ENCODE measurements around the gene TAF4.

The TAF4 gene

GRCh38 chr20:61966492-61967244 is 99.0 kb downstream of the TAF4 start:
- WGBS, 2 experiments (ENCODE audit: insufficient coverage in 2 of 2), result 89 to 92% methylated on average over 22 to 25 of the region's 25 CpGs
- Histone ChIP-seq H3K9me3 (ENCODE audit: control insufficient read depth, low read length) (no peaks in the 10 kb centered on the region), H3K27ac (ENCODE audit: low read depth, low read length, severe bottlenecking) (no peak overlapping the region), H3K4me1 (ENCODE audit: control insufficient read depth, insufficient read depth, low read length, poor library complexity, severe bottlenecking) (no peaks in the 10 kb centered on the region), H3K36me3 (ENCODE audit: control insufficient read depth, insufficient read depth, low read length) (no peaks in the 10 kb centered on the region), H3K4me3 (ENCODE audit: extremely low read depth, insufficient read depth, low read length, poor library complexity, severe bottlenecking) (no peak overlapping the region)

- no peaks in the 10 kb centered on the region for H3K9me3 ChIP-seq (ENCODE audit: control insufficient read depth, low read length)
- no peak overlapping the region for H3K4me3 ChIP-seq (ENCODE audit: extremely low read depth, insufficient read depth, low read length, poor library complexity, severe bottlenecking)
- H3K36me3 ChIP-seq (ENCODE audit: control insufficient read depth, insufficient read depth, low read length), result no peaks in the 10 kb centered on the region
- H3K4me1 ChIP-seq (ENCODE audit: control insufficient read depth, insufficient read depth, low read length, poor library complexity, severe bottlenecking), result no peaks in the 10 kb centered on the region
- no peak overlapping the region for H3K27ac ChIP-seq (ENCODE audit: low read depth, low read length, severe bottlenecking)
- WGBS, 2 experiments (ENCODE audit: insufficient coverage in 2 of 2), result 57 to 65% methylated on average over 18 to 20 of the region's 49 CpGs
Measured at GRCh38 chr20:61965606-61966491, 99.8 kb downstream of the TAF4 start.

- H3K9me3 ChIP-seq (ENCODE audit: control insufficient read depth, low read length), result no peaks in the 10 kb centered on the region
- H3K27ac ChIP-seq (ENCODE audit: low read depth, low read length, severe bottlenecking), result no peak overlapping the region
- 80 to 82% methylated on average over 30 to 36 of the region's 41 CpGs for WGBS, 2 experiments (ENCODE audit: insufficient coverage in 2 of 2)
- H3K4me3 ChIP-seq (ENCODE audit: extremely low read depth, insufficient read depth, low read length, poor library complexity, severe bottlenecking), result no peak overlapping the region
- no peaks in the 10 kb centered on the region for H3K4me1 ChIP-seq (ENCODE audit: control insufficient read depth, insufficient read depth, low read length, poor library complexity, severe bottlenecking)
- no peaks in the 10 kb centered on the region for H3K36me3 ChIP-seq (ENCODE audit: control insufficient read depth, insufficient read depth, low read length)
Measured at GRCh38 chr20:61964675-61965605, 100.7 kb downstream of the TAF4 start.

- no peaks in the 10 kb centered on the region for H3K9me3 ChIP-seq (ENCODE audit: control insufficient read depth, low read length)
- no peak overlapping the region for H3K4me3 ChIP-seq (ENCODE audit: extremely low read depth, insufficient read depth, low read length, poor library complexity, severe bottlenecking)
- H3K36me3 ChIP-seq (ENCODE audit: control insufficient read depth, insufficient read depth, low read length), result no peaks in the 10 kb centered on the region
- H3K4me1 ChIP-seq (ENCODE audit: control insufficient read depth, insufficient read depth, low read length, poor library complexity, severe bottlenecking), result no peaks in the 10 kb centered on the region
- 97 to 98% methylated on average over 5 of the region's 8 CpGs for WGBS, 2 experiments (ENCODE audit: insufficient coverage in 2 of 2)
- H3K27ac ChIP-seq (ENCODE audit: low read depth, low read length, severe bottlenecking), result no peak overlapping the region
Measured at GRCh38 chr20:61963885-61964674, 101.6 kb downstream of the TAF4 start.

- Histone ChIP-seq H3K9me3 (ENCODE audit: control insufficient read depth, low read length) (no peaks in the 10 kb centered on the region), H3K36me3 (ENCODE audit: control insufficient read depth, insufficient read depth, low read length) (no peaks in the 10 kb centered on the region), H3K27ac (ENCODE audit: low read depth, low read length, severe bottlenecking) (no peak overlapping the region), H3K4me3 (ENCODE audit: extremely low read depth, insufficient read depth, low read length, poor library complexity, severe bottlenecking) (no peak overlapping the region), H3K4me1 (ENCODE audit: control insufficient read depth, insufficient read depth, low read length, poor library complexity, severe bottlenecking) (no peaks in the 10 kb centered on the region)
- 72 to 86% methylated on average over 8 of the region's 9 CpGs for WGBS, 2 experiments (ENCODE audit: insufficient coverage in 2 of 2)
Measured at GRCh38 chr20:61963149-61963548, 102.5 kb downstream of the TAF4 start.

- Histone ChIP-seq H3K4me3 (ENCODE audit: extremely low read depth, insufficient read depth, low read length, poor library complexity, severe bottlenecking) (no peak overlapping the region), H3K36me3 (ENCODE audit: control insufficient read depth, insufficient read depth, low read length) (no peaks in the 10 kb centered on the region), H3K4me1 (ENCODE audit: control insufficient read depth, insufficient read depth, low read length, poor library complexity, severe bottlenecking) (peaks cover 3% of the 10 kb centered on the region), H3K27ac (ENCODE audit: low read depth, low read length, severe bottlenecking) (no peak overlapping the region), H3K9me3 (ENCODE audit: control insufficient read depth, low read length) (no peaks in the 10 kb centered on the region)
- 93 to 94% methylated on average over 5 to 11 of the region's 12 CpGs for whole genome bisulfite sequencing, 2 experiments (ENCODE audit: insufficient coverage in 2 of 2)
Measured at GRCh38 chr20:61960836-61961235, 104.8 kb downstream of the TAF4 start.

- H3K9me3 ChIP-seq (ENCODE audit: control insufficient read depth, low read length), result no peaks in the 10 kb centered on the region
- H3K4me1 ChIP-seq (ENCODE audit: control insufficient read depth, insufficient read depth, low read length, poor library complexity, severe bottlenecking), result peaks cover 3% of the 10 kb centered on the region
- no peaks in the 10 kb centered on the region for H3K36me3 ChIP-seq (ENCODE audit: control insufficient read depth, insufficient read depth, low read length)
- no peak overlapping the region for H3K27ac ChIP-seq (ENCODE audit: low read depth, low read length, severe bottlenecking)
- WGBS, 2 experiments (ENCODE audit: insufficient coverage in 2 of 2), result 84 to 87% methylated on average over 14 to 19 of the region's 22 CpGs
- H3K4me3 ChIP-seq (ENCODE audit: extremely low read depth, insufficient read depth, low read length, poor library complexity, severe bottlenecking), result no peak overlapping the region
Measured at GRCh38 chr20:61958773-61959700, 106.6 kb downstream of the TAF4 start.

- WGBS, 2 experiments (ENCODE audit: insufficient coverage in 2 of 2), result 91 to 93% methylated on average over 8 to 9 of the region's 12 CpGs
- no peak overlapping the region for H3K4me3 ChIP-seq (ENCODE audit: extremely low read depth, insufficient read depth, low read length, poor library complexity, severe bottlenecking)
- no peak overlapping the region for H3K27ac ChIP-seq (ENCODE audit: low read depth, low read length, severe bottlenecking)
- H3K36me3 ChIP-seq (ENCODE audit: control insufficient read depth, insufficient read depth, low read length), result no peaks in the 10 kb centered on the region
- peaks cover 3% of the 10 kb centered on the region for H3K4me1 ChIP-seq (ENCODE audit: control insufficient read depth, insufficient read depth, low read length, poor library complexity, severe bottlenecking)
- no peaks in the 10 kb centered on the region for H3K9me3 ChIP-seq (ENCODE audit: control insufficient read depth, low read length)
Measured at GRCh38 chr20:61957961-61958715, 107.5 kb downstream of the TAF4 start.

Data from mesodermal cell (in vitro differentiated cells).